Endodermal cell (in vitro differentiated cells): ENCODE measurements around the gene IKZF1. TPM values are rescaled to one million over a fixed set of nuclear protein-coding genes. Genes with fewer than 3 reads are reported as not detected.

ENCODE experiments used
- DNase-seq: peaks from one replicate; pipeline ENCODE4 v3.0.0-alpha.2; 2017
- H3K27ac ChIP-seq: 2 replicates; pipeline ENCODE4 v1.5.1; 2013; ENCODE audit warnings: mild to moderate bottlenecking, low read depth, low read length, moderate library complexity
- H3K27me3 ChIP-seq: 2 replicates; pipeline ENCODE4 v1.6.1; 2013; ENCODE audit warnings: mild to moderate bottlenecking, low read length, moderate library complexity; ENCODE audit not compliant: insufficient read depth, control insufficient read depth, poor library complexity, severe bottlenecking
- H3K36me3 ChIP-seq: 2 replicates; pipeline ENCODE4 v1.7.0; 2013; ENCODE audit warnings: mild to moderate bottlenecking, low read length, moderate library complexity; ENCODE audit not compliant: control insufficient read depth, insufficient read depth
- H3K4me1 ChIP-seq: one replicate; pipeline ENCODE4 v1.7.0; 2013; ENCODE audit warnings: low read length; ENCODE audit not compliant: control insufficient read depth, insufficient read depth
- H3K4me3 ChIP-seq: 2 replicates; pipeline ENCODE4 v1.5.1; 2013; ENCODE audit warnings: mild to moderate bottlenecking, low read length, moderate library complexity
- H3K9ac ChIP-seq: 2 replicates; pipeline ENCODE4 v1.6.1; 2013; ENCODE audit warnings: mild to moderate bottlenecking, low read length, moderate library complexity; ENCODE audit not compliant: poor library complexity, severe bottlenecking; ENCODE audit errors: extremely low read depth
- H3K9me3 ChIP-seq: 2 replicates; pipeline ENCODE4 v1.6.1; 2013; ENCODE audit warnings: mild to moderate bottlenecking, low read length, moderate library complexity; ENCODE audit not compliant: control insufficient read depth
- H3K27ac Mint-ChIP-seq: 2 replicates; pipeline ENCODE4 v1.8.0; 2020; ENCODE audit warnings: mixed read lengths
- H3K27me3 Mint-ChIP-seq: 2 replicates; pipeline ENCODE4 v1.8.0; 2021; ENCODE audit warnings: mild to moderate bottlenecking, mixed read lengths; ENCODE audit not compliant: insufficient read depth
- H3K36me3 Mint-ChIP-seq: 2 replicates; pipeline ENCODE4 v1.8.0; 2020; ENCODE audit warnings: low read depth, mixed read lengths
- H3K4me1 Mint-ChIP-seq: 2 replicates; pipeline ENCODE4 v1.8.0; 2020; ENCODE audit warnings: mixed read lengths
- H3K4me3 Mint-ChIP-seq: 2 replicates; pipeline ENCODE4 v1.8.0; 2020; ENCODE audit warnings: mild to moderate bottlenecking, moderate library complexity, mixed read lengths
- H3K9me3 Mint-ChIP-seq: 2 replicates; pipeline ENCODE4 v1.8.0; 2020; ENCODE audit warnings: mild to moderate bottlenecking, mixed read lengths
- CTCF ChIP-seq: fragments of 200-600 bp; sonication (generic); conservative IDR thresholded peaks from 2 replicates; pipeline ENCODE4 v1.5.0; 2021; ENCODE audit warnings: antibody characterized with exemption, mild to moderate bottlenecking
- WGBS, 2 experiments: methylation state at CpG; one replicate each; pipeline versions ENCODE4 v1.1.5 to v1.1.7; 2013; ENCODE audit warnings: missing lambda C conversion rate in 2 of 2, mixed read lengths in 1 of 2; ENCODE audit not compliant: insufficient coverage in 1 of 2, insufficient read length in 1 of 2; 5-methylcytosine and 5-hydroxymethylcytosine counted together
- total RNA-seq, 2 donors: library from RNA; stranded (reverse); fragmentation: NEBNext Ultra II Directional in 1 of 2; extraction: Animal tissue kit (Norgen Biotek cat#: 25700) in 1 of 2; gene quantifications; 2 replicates in 1 of 2; 3 replicates in 1 of 2; pipeline ENCODE4 v1.2.1, GENCODE V29; 2021

Gene IKZF1
- total RNA-seq, 2 donors from 2014 or later = 0.44 to 0.55 TPM

- no peaks in the 10 kb centered on the region for H3K4me1 Mint-ChIP-seq
- 96 to 100% methylated on average over 3 to 4 of the region's 4 CpGs for WGBS, 2 experiments
Measured at GRCh38 chr7:50368366-50368765, 63.9 kb downstream of the IKZF1 start.

GRCh38 chr7:50369143-50370026 lies 64.9 kb downstream of the IKZF1 start:
- WGBS, 2 experiments = 57 to 67% methylated on average over 3 to 7 of the region's 8 CpGs
- Histone ChIP-seq H3K9me3 (no peaks in the 10 kb centered on the region), H3K4me3 (no peak overlapping the region), H3K27ac (no peak overlapping the region), H3K27me3 (no peaks in the 10 kb centered on the region), H3K36me3 (no peaks in the 10 kb centered on the region), H3K4me1 (no peaks in the 10 kb centered on the region), H3K9ac (no peak overlapping the region)
- Mint-ChIP-seq H3K27me3 (no peaks in the 10 kb centered on the region), H3K4me1 (no peaks in the 10 kb centered on the region), H3K27ac (no peak overlapping the region), H3K36me3 (no peaks in the 10 kb centered on the region), H3K4me3 (no peak overlapping the region), H3K9me3 (no peaks in the 10 kb centered on the region)
- DNase-seq = peak; percentile 64
- peak; percentile 94 for TF ChIP-seq CTCF

More at GRCh38 chr7:50368366-50368765, 63.9 kb downstream of the IKZF1 start:
- Histone ChIP-seq H3K27me3 (no peaks in the 10 kb centered on the region), H3K27ac (no peak overlapping the region), H3K4me1 (no peaks in the 10 kb centered on the region), H3K36me3 (no peaks in the 10 kb centered on the region), H3K9me3 (no peaks in the 10 kb centered on the region), H3K4me3 (no peak overlapping the region), H3K9ac (no peak overlapping the region)
- Mint-ChIP-seq H3K27me3 (no peaks in the 10 kb centered on the region), H3K27ac (no peak overlapping the region), H3K9me3 (no peaks in the 10 kb centered on the region), H3K36me3 (no peaks in the 10 kb centered on the region), H3K4me3 (no peak overlapping the region)
- TF ChIP-seq CTCF = no peak
- no peak for DNase-seq

DNA sequence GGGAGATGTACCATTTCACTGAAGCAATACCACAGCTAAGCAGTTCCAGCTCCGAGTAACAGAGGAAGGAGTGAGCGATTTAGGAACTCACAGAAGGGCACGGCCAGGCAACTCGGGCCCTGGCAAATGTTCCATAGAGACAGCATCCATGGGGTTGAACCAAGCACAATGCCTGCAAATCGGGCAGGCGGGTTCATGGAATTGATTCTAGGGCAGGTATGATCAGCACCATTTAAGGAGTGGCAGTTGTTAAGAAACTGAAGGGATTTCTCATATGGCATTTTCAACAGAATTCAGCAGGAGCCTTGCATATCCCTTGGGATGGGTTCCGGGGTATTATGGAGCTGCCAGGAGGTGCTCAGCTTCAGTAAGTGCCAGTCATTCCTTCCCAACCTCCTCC lies 66.4 kb downstream of the IKZF1 start:
- H3K27ac Mint-ChIP-seq = no peak overlapping the region
- WGBS, 2 experiments = 92 to 100% methylated on average over 7 of the region's 7 CpGs
- no peaks in the 10 kb centered on the region for H3K36me3 ChIP-seq

More for the DNA sequence above, 66.4 kb downstream of the IKZF1 start:
- Histone ChIP-seq H3K27me3 (no peaks in the 10 kb centered on the region), H3K27ac (no peak overlapping the region), H3K9me3 (no peaks in the 10 kb centered on the region), H3K9ac (no peak overlapping the region), H3K4me1 (no peaks in the 10 kb centered on the region), H3K4me3 (no peak overlapping the region)
- Mint-ChIP-seq H3K27me3 (no peaks in the 10 kb centered on the region), H3K9me3 (no peaks in the 10 kb centered on the region), H3K4me1 (no peaks in the 10 kb centered on the region), H3K4me3 (no peak overlapping the region), H3K36me3 (no peaks in the 10 kb centered on the region)
- no peak for TF ChIP-seq CTCF
- DNase-seq = no peak
